KG1 (cell line): ENCODE results near the gene LRP1.

Source experiments
- DNase-seq: peaks from one replicate; lab custom pipeline; 2025; lab: John Stamatoyannopoulos, UW

LRP1 gene

DNA sequence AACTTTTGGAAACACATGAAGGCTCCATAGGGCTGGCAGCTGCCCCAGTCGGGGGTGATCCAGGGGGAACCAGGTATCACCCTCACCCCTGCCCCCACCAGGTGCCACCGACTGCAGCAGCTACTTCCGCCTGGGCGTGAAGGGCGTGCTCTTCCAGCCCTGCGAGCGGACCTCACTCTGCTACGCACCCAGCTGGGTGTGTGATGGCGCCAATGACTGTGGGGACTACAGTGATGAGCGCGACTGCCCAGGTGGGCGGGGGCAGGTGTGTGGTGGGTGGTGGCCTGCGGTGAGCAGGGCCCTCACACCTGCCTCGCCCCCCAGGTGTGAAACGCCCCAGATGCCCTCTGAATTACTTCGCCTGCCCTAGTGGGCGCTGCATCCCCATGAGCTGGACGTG is 66.0 kb downstream of the LRP1 start:
- no peak for DNase-seq

DNA sequence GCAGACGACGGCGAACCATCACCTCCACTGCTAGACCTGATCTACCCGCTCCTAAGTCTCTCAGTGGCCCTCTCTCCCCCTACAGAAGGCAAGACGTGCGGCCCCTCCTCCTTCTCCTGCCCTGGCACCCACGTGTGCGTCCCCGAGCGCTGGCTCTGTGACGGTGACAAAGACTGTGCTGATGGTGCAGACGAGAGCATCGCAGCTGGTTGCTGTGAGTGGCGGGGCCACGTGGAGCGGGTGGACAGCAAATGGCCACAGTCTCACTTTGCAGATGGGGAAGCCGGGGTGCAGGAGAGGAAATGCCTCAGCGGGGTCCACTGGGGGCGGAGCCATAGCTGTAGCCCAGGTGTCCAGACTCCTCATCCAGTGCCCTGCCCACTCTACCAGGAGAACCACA is 66.9 kb downstream of the LRP1 start:
- no peak for DNase-seq

DNA sequence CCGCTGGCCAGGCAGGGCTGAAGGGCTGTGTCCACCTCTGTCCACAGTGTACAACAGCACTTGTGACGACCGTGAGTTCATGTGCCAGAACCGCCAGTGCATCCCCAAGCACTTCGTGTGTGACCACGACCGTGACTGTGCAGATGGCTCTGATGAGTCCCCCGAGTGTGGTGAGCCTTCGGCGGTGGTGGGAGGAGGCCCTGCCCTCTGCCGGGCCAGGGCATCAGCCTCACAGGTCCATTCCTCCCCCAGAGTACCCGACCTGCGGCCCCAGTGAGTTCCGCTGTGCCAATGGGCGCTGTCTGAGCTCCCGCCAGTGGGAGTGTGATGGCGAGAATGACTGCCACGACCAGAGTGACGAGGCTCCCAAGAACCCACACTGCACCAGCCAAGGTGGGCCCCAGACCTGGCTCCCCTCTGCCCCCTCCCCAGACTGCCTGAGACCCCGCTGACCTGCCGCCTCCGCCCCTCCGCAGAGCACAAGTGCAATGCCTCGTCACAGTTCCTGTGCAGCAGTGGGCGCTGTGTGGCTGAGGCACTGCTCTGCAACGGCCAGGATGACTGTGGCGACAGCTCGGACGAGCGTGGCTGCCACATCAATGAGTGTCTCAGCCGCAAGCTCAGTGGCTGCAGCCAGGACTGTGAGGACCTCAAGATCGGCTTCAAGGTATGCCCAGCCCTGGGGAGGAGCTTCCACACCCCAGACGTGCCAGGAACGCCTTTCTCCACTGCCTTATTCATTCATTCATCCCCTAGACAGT is 67.5 kb downstream of the LRP1 start:
- DNase-seq, result no peak

DNA sequence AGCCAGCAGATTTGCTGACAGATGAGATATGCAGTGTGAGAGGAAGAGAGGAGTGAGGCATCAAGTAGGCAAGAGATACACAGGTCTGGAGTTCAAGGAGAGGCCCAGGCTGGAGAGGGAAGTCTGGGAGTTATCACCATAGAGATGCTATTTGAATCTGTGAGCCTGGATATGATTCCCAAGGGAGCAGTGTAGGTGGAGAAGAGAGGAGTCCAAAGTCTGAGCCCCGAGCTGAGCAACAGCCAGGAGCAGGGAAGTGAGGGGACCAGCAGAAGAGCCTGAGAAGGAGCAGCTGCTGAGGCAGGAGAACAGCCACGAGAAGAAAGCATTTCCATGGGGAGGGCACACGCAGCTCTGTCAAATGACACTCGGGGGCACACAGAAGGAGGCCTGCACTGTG is 68.2 kb downstream of the LRP1 start:
- DNase-seq, result no peak

DNA sequence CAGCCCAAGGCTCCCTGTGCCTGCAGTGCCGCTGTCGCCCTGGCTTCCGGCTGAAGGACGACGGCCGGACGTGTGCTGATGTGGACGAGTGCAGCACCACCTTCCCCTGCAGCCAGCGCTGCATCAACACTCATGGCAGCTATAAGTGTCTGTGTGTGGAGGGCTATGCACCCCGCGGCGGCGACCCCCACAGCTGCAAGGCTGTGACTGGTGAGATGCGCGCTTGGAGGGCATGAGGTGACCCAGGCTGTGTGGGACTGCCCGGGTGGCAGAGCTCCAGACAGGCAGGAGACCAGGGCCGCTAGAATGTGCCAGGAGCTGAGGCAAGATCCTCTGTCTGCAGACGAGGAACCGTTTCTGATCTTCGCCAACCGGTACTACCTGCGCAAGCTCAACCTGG is 68.7 kb downstream of the LRP1 start:
- DNase-seq, result no peak

DNA sequence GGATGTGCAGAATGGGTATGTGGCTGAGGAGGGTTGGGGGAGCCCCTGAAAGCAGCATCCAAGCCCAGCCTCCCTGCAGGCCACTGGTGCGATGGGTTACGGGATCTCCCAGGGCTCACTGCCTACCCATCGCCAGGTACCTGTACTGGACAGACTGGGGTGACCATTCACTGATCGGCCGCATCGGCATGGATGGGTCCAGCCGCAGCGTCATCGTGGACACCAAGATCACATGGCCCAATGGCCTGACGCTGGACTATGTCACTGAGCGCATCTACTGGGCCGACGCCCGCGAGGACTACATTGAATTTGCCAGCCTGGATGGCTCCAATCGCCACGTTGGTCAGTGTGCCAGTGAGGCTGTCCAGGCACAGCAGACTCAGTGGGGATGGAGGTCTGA is 70.0 kb downstream of the LRP1 start:
- DNase-seq, result no peak

DNA sequence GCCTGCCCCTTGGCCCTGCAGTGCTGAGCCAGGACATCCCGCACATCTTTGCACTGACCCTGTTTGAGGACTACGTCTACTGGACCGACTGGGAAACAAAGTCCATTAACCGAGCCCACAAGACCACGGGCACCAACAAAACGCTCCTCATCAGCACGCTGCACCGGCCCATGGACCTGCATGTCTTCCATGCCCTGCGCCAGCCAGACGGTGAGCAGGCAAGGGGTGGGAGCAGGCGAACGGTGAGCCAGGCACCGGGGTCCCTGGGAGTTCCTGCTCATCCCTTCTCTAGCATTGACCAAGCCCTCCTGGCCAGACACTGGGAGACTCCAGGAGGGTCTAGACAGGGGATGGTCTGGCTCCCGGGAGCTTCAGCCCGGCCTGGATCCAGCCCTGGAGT is 70.9 kb downstream of the LRP1 start:
- DNase-seq, result no peak

DNA sequence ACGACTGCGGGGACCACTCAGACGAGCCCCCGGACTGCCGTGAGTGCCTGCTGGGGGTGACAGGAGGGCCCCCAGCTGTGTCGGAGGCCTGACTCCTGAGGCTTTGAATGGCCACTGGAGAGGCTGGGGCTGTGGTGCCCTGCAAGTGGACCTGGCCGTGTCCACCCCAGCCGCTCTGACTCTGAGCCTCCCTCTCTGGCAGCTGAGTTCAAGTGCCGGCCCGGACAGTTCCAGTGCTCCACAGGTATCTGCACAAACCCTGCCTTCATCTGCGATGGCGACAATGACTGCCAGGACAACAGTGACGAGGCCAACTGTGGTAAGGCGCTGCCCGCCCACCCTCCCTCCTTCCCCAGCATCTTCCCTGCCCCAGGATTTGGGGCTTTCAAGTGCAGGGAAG is 72.2 kb downstream of the LRP1 start:
- DNase-seq, result no peak

DNA sequence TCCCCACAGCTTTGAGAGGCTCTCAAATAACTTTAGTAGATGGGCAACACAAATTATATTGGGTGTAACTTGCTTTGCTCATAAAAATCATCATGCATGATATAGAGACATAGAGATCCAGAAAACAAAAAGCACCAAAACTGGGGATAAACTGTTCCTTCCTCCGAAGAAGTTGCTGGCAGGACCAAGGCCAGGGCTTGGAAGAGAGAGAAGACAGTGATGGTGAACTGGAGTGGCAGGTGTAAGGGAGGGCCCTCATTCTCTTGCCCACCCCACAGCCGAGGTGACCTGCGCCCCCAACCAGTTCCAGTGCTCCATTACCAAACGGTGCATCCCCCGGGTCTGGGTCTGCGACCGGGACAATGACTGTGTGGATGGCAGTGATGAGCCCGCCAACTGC is 72.9 kb downstream of the LRP1 start:
- DNase-seq, result no peak

DNA sequence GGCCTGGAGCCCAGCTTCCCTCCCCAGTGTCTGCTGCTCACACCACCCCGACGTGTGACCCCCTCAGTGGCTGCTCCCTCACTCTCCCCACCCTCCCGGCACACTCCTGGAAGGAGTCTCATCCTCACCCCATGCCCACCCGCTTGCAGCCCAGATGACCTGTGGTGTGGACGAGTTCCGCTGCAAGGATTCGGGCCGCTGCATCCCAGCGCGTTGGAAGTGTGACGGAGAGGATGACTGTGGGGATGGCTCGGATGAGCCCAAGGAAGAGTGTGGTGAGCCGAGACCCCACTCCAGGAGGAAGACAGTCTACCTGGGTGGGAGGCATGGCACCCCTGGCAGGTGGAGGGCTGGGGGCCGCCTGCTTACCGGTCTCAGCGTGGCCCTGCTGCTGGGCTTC is 73.3 kb downstream of the LRP1 start:
- DNase-seq, result no peak

DNA sequence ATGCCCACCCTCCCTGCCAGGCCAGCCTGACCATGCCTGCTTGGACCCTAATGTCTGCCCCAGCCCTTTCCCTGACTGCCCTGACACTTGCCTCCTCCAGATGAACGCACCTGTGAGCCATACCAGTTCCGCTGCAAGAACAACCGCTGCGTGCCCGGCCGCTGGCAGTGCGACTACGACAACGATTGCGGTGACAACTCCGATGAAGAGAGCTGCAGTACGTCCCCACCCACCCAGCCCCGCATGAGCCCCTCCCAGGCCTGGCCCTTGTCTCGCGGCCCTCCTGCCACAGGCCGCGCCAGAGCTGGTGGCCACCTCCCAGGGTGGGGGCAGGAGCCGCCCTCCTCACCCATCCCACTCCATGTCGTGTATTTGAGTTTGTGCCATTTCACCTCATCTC is 74.0 kb downstream of the LRP1 start:
- DNase-seq, result no peak

DNA sequence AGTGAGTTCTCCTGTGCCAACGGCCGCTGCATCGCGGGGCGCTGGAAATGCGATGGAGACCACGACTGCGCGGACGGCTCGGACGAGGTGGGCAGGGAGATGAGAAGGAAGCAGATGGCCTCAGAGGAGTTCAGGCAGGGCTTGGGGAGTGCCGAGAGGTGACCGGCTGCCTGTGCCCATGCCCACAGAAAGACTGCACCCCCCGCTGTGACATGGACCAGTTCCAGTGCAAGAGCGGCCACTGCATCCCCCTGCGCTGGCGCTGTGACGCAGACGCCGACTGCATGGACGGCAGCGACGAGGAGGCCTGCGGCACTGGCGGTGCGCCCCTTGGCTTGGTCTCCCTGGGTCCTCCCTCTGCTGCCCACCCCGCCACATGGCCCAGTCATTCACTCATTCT is 74.9 kb downstream of the LRP1 start:
- no peak for DNase-seq

DNA sequence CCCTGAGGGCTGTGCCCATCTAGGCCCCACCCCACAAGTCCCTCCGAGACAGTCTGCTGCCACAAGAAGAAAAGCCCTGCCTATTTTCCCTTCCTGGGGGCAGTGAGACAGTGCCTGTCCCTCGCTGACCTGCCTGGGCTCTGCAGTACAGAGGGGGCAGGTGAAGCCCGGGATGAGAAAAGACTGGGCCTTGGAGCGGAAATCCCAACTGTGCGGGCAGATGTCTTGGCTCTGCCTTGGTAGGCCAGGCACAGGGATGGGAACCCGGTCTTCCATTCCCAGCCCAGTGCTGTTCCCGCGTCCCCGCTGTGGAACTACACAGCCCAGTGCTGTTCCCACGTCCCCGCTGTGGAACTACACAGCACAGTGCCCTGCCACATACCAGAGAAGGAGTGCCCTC is 75.5 kb downstream of the LRP1 start:
- no peak for DNase-seq

DNA sequence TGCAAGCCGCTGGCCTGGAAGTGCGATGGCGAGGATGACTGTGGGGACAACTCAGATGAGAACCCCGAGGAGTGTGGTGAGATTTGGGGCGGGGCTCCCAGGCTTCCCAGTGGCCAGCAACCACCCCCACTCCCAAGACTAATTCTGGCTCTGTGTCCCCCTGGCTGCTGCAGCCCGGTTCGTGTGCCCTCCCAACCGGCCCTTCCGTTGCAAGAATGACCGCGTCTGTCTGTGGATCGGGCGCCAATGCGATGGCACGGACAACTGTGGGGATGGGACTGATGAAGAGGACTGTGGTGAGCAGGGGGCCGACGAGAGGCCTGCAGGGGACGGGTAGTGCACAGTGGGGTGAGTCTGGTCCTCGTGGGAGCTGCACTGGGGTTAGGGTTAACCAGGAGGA is 76.2 kb downstream of the LRP1 start:
- DNase-seq, result no peak

DNA sequence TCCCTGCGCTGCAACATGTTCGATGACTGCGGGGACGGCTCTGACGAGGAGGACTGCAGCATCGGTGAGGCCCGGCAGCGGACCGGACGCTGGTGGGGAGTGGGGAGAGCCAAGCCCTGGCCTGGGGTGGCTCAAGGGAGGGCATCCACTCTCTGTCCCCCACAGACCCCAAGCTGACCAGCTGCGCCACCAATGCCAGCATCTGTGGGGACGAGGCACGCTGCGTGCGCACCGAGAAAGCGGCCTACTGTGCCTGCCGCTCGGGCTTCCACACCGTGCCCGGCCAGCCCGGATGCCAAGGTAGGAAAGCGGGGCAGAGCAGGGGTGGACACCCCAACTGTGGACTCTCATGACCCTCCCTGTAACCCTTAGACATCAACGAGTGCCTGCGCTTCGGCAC is 76.9 kb downstream of the LRP1 start:
- no peak for DNase-seq

DNA sequence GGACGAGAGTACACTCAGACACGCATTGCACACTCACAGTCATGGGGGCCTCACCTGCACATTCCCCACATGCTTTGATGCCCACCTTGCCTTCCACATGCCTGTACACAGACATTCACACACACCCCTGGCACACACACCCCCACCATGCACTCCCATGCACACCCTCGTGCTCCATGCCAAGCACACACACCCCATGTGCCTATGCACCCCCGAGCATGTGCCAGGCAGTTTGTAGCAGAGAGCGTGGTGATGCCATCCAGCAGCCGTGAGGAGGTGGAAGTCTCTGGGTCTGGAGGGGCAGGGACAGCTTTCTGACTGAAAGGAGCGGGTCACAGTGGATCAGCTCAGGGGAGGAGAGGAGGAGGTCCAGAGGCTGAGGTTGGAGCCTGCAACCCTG is 77.6 kb downstream of the LRP1 start:
- no peak for DNase-seq

DNA sequence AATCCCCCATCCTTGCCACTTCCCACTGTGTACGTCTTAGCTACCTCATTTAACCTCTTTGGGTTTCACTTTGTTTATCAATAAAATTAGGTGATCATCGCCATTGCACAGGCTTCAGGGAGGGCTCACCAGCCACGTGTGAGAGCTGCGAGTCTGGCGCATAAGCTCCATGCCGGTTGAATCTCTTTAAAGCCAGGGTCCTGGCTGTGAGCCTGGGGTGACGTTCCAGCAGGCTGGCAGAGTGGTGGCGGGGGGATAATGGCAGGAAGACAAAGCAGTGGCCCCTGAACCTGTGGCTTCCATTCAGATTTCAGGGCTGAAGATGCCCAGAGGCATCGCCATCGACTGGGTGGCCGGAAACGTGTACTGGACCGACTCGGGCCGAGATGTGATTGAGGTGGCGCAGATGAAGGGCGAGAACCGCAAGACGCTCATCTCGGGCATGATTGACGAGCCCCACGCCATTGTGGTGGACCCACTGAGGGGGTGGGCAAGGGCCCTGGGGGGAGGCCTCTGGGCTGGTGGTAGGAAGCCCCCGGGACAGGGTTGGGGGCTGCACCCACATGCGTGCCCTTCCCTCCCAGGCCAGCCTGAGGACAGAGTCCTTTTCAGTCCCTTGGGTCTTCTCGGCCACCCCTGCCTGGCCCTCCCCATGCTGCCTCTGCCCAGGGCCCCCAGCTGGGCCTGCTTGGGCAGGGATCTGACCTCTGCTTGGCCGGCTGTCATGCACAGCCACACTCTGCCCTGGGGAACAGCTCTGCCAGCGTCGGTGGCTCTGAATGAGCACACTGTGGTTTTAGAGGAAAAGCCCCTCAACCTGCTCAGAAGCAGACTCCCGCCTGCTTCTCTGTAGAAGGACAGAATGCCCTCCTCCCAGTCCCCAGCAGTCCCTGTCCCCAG is 79.7 kb downstream of the LRP1 start:
- no peak for DNase-seq

DNA sequence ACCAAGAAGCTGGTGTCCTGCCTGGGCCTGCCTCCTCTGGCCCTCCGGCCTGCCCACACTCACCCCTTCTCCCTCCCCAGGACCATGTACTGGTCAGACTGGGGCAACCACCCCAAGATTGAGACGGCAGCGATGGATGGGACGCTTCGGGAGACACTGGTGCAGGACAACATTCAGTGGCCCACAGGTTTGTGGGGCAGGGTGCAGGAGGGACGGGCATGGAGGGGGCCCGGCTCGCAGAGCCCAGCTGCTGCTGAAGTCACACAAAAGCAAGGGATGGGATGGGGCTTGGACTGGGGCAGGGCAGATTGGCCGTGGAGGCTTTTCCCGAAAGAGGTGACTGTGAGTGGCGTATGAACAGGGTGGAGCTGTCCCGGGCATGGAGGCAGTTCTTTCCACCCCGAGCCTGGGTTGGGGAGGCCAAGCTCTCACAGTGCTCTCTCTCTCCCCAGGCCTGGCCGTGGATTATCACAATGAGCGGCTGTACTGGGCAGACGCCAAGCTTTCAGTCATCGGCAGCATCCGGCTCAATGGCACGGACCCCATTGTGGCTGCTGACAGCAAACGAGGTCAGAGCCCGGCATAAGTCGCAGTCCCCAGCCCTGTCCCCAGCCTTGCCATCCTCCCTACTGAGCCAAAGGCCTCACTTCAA is 80.5 kb downstream of the LRP1 start:
- DNase-seq, result no peak

DNA sequence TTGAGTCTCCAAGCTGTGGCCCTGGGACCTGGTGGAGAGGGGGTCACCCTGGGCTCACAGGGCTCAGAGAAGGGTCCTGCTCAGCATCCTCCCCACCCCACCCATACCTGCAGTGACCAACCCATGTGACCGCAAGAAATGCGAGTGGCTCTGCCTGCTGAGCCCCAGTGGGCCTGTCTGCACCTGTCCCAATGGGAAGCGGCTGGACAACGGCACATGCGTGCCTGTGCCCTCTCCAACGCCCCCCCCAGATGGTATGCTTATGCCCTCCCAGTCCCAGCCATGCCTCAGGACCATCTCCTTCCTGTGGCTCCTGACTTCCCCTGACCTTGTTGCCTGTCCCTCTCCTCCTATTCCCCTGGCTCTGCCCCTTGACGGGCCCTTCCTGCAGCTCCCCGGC is 81.6 kb downstream of the LRP1 start:
- no peak for DNase-seq

DNA sequence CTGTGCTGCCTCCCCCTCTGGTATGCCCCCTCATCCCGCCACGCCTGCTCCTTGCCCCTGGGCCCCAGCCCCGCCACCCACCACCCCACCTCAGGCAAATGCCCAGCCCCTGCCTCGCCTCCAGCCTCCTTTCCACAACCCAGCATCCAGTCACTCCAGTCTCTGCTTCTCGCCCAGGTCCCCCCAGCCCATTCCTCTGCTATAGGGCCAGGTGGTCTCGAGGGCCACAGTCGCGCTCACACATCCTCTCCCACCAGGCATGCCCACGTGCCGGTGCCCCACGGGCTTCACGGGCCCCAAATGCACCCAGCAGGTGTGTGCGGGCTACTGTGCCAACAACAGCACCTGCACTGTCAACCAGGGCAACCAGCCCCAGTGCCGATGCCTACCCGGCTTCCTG is 82.2 kb downstream of the LRP1 start:
- no peak for DNase-seq

DNA sequence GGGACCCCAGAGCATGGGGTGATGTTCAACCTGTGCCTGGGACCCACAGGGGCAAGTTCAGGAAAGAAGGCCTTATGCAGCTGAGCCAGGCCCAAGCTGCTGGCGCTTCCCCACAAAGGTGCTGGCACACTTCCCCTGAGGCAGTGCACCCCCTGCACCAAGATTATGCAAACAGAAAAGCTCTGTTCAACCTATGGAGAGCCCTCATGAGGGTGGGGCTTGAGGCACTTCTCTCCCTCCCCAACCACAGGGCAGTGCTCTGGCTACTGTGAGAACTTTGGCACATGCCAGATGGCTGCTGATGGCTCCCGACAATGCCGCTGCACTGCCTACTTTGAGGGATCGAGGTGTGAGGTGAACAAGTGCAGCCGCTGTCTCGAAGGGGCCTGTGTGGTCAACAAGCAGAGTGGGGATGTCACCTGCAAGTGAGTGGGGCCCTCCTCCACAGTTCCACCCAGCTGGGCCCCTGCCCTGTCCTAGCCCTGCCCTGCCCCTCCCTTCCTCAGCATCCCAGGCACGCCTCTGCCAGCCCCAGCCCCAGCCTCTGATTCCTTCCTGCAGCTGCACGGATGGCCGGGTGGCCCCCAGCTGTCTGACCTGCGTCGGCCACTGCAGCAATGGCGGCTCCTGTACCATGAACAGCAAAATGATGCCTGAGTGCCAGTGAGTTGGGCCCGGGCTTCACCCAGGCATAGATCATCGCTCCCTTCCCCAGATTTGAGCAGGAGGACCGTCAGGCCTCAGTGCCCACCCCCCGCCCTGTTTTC is 82.8 kb downstream of the LRP1 start:
- DNase-seq, result no peak
